Measurements from ENCODE around the gene RORC.

- TF ChIP-seq EZH2 (optimal IDR thresholded peaks at IDR 0.05; ENCODE audit: low read depth, low read length): no peak
- TF ChIP-seq CTCF (IDR thresholded peaks at IDR 0.05; ENCODE audit: low read length): no peak
Measured at GRCh38 chr1:151807131-151807530, 24.5 kb downstream of the RORC start.

Data from MM.1S (cell line).